HepG2 (cell line): ENCODE results near the gene SPOCD1. TPM values are rescaled to one million over a fixed set of nuclear protein-coding genes. Genes with fewer than 3 reads are reported as not detected.

Experiments
- ARNT2 ChIP-seq: sonication (generic); formaldehyde crosslinking; IDR thresholded peaks from 2 replicates; pipeline ENCODE4 v1.8.0; 2022; ENCODE audit warnings: mild to moderate bottlenecking, low read depth, missing genetic modification reagents, moderate library complexity
- CEBPG ChIP-seq: IDR thresholded peaks from 2 replicates; pipeline ENCODE4 v1.6.1; 2016
- CREM ChIP-seq, 2 experiments: sonication (generic) in 1 of 2; formaldehyde crosslinking in 1 of 2; IDR thresholded peaks; 2 replicates each; pipeline versions ENCODE4 v1.4.0 to v1.6.1; 2016 to 2020; ENCODE audit warnings: antibody characterized with exemption in 1 of 2, mild to moderate bottlenecking in 1 of 2, missing genetic modification reagents in 1 of 2
- GATAD2A ChIP-seq: IDR thresholded peaks from 2 replicates; pipeline ENCODE4 v1.6.1; 2016
- MIXL1 ChIP-seq: IDR thresholded peaks from 2 replicates; pipeline ENCODE4 v1.6.1; 2016
- NR1H2 ChIP-seq: sonication (generic); formaldehyde crosslinking; IDR thresholded peaks from 2 replicates; pipeline ENCODE4 v1.8.1; 2022; ENCODE audit warnings: low read depth, missing genetic modification reagents, borderline replicate concordance
- PAX8 ChIP-seq: sonication (generic); formaldehyde crosslinking; IDR thresholded peaks from 2 replicates; pipeline ENCODE4 v1.8.0; 2022; ENCODE audit warnings: mild to moderate bottlenecking, missing genetic modification reagents, borderline replicate concordance
- PHF5A ChIP-seq: IDR thresholded peaks from one replicate; pipeline ENCODE4 v1.6.1; 2018; ENCODE audit warnings: low read depth, missing genetic modification reagents; ENCODE audit not compliant: unreplicated experiment
- PHF8 ChIP-seq: sonication (generic); formaldehyde crosslinking; IDR thresholded peaks from 2 replicates; pipeline ENCODE4 v1.5.0; 2020; ENCODE audit warnings: missing genetic modification reagents
- SALL1 ChIP-seq: sonication (generic); formaldehyde crosslinking; IDR thresholded peaks from 2 replicates; pipeline ENCODE4 v1.8.0; 2022; ENCODE audit warnings: mild to moderate bottlenecking, missing genetic modification reagents
- SNRNP70 ChIP-seq: fragments of 200-400 bp; formaldehyde crosslinking; IDR thresholded peaks from 2 replicates; pipeline ENCODE4 v1.6.1; 2017; ENCODE audit warnings: mild to moderate bottlenecking, low read depth, low read length, moderate library complexity
- STAG1 ChIP-seq: sonication (generic); formaldehyde crosslinking; IDR thresholded peaks from 2 replicates; pipeline ENCODE4 v1.4.0; 2020; ENCODE audit warnings: missing genetic modification reagents
- ZMYM4 ChIP-seq: sonication (generic); formaldehyde crosslinking; IDR thresholded peaks from 2 replicates; pipeline ENCODE4 v1.8.1; 2023; ENCODE audit warnings: mild to moderate bottlenecking, missing genetic modification reagents
- ZNF788 ChIP-seq: sonication (generic); formaldehyde crosslinking; IDR thresholded peaks from 2 replicates; pipeline ENCODE4 v1.5.0; 2020; ENCODE audit warnings: mild to moderate bottlenecking, missing genetic modification reagents, borderline replicate concordance
- polyA plus RNA-seq, 8 experiments: library from polyadenylated mRNA; depleted of rRNA in 3 of 8; stranded (reverse) in 7 of 8; unstranded in 1 of 8; fragments of >200 nt; fragmentation: Illumina TruSeq in 4 of 8; extraction: Trizol in 4 of 8; gene quantifications; 2 replicates each; pipeline versions ENCODE4 v1.2.1 to v1.2.3, GENCODE V29; 2011 to 2016; ENCODE audit warnings: low read depth in 4 of 8, missing spikeins in 1 of 8, mixed read lengths in 1 of 8; ENCODE audit not compliant: insufficient read depth in 1 of 8
- total RNA-seq, 5 experiments: library from RNA; depleted of rRNA; stranded (reverse); fragments of >200 nt; fragmentation: Illumina TruSeq; extraction: Trizol; gene quantifications; 2 replicates each; pipeline ENCODE4 v1.2.3, GENCODE V29; 2016; ENCODE audit warnings: low read depth in 1 of 5
- TF ChIP-seq, protein P1 (sequence below): sonication (generic); formaldehyde crosslinking; IDR thresholded peaks from 2 replicates; pipeline ENCODE4 v1.4.0; 2020; ENCODE audit warnings: missing genetic modification reagents, borderline replicate concordance
- TF ChIP-seq, protein P2 (sequence below): sonication (generic); formaldehyde crosslinking; IDR thresholded peaks from 2 replicates; pipeline ENCODE4 v1.5.0; 2020; ENCODE audit warnings: mild to moderate bottlenecking, missing genetic modification reagents
- TF ChIP-seq, protein P3 (sequence below): IDR thresholded peaks from 2 replicates; pipeline ENCODE4 v1.4.0; 2020; ENCODE audit warnings: mild to moderate bottlenecking, missing genetic modification reagents
- TF ChIP-seq, protein P4 (sequence below): sonication (generic); formaldehyde crosslinking; IDR thresholded peaks from 2 replicates; pipeline ENCODE4 v1.8.1; 2023; ENCODE audit warnings: missing genetic modification reagents, mild to moderate bottlenecking, borderline replicate concordance
- TF ChIP-seq, protein P5 (sequence below): IDR thresholded peaks from 2 replicates; pipeline ENCODE4 v1.6.1; 2012; ENCODE audit warnings: inconsistent platforms
- TF ChIP-seq, protein P6 (sequence below): IDR thresholded peaks from 2 replicates; pipeline ENCODE4 v1.6.1; 2016; ENCODE audit warnings: low read depth, borderline replicate concordance

SPOCD1 gene
- total and polyA plus RNA-seq, 2 of the 13 experiments (the other 11 are each of a cell fraction or from before 2014, with no cell fraction given) = 0.24 to 0.29 TPM

DNA sequence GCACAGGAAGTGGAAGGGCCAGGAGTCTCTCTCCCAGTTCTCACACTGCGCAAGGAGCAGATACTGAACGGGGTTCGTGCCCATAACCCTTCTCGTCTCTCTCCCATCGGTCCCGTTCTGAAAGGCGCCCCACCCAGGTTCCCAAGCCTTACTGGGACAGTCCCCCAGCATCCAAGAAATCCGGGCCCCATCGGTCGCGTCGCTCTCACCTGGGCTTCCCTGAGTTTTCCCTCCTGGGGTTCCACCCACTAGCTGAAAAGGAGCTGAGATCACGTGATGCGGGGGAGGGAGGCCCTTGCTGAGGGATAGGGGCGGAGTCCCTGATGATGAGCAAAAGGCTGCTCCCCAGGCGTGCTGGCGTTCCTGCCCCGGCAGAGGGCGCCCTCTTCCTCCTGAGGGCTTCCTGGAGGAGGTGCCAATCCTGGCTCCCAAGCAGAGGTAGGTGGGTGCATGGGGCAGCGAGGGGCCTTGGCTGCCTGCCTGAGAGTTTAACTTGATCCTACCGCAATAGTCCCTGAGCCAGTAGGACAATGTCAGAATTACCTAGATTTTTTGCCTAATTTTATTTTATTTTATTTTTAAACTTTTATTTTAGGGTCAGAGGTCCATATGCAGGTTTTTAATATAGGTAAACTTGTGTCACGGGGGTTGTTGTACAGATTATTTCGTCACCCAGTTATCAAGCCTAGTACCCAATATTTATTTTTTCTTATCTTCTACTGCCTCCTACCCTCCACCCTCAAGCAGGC lies at the start of gene SPOCD1 (continued):
- TF ChIP-seq, protein P1, sequence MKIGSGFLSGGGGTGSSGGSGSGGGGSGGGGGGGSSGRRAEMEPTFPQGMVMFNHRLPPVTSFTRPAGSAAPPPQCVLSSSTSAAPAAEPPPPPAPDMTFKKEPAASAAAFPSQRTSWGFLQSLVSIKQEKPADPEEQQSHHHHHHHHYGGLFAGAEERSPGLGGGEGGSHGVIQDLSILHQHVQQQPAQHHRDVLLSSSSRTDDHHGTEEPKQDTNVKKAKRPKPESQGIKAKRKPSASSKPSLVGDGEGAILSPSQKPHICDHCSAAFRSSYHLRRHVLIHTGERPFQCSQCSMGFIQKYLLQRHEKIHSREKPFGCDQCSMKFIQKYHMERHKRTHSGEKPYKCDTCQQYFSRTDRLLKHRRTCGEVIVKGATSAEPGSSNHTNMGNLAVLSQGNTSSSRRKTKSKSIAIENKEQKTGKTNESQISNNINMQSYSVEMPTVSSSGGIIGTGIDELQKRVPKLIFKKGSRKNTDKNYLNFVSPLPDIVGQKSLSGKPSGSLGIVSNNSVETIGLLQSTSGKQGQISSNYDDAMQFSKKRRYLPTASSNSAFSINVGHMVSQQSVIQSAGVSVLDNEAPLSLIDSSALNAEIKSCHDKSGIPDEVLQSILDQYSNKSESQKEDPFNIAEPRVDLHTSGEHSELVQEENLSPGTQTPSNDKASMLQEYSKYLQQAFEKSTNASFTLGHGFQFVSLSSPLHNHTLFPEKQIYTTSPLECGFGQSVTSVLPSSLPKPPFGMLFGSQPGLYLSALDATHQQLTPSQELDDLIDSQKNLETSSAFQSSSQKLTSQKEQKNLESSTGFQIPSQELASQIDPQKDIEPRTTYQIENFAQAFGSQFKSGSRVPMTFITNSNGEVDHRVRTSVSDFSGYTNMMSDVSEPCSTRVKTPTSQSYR (CRISPR knock-in tag) = peak; percentile 60; the same call in 1 of the 2 replicates
- 0 out of 2 replicates have a peak, but pooled peaks have one; percentile 14 for TF ChIP-seq CREM (IDR thresholded peaks at IDR 0.05)
- TF ChIP-seq CREM (CRISPR knock-in tag; IDR thresholded peaks at IDR 0.05) = no peak
- peak; percentile 86 for TF ChIP-seq STAG1 (CRISPR knock-in tag)
- TF ChIP-seq, protein P2, sequence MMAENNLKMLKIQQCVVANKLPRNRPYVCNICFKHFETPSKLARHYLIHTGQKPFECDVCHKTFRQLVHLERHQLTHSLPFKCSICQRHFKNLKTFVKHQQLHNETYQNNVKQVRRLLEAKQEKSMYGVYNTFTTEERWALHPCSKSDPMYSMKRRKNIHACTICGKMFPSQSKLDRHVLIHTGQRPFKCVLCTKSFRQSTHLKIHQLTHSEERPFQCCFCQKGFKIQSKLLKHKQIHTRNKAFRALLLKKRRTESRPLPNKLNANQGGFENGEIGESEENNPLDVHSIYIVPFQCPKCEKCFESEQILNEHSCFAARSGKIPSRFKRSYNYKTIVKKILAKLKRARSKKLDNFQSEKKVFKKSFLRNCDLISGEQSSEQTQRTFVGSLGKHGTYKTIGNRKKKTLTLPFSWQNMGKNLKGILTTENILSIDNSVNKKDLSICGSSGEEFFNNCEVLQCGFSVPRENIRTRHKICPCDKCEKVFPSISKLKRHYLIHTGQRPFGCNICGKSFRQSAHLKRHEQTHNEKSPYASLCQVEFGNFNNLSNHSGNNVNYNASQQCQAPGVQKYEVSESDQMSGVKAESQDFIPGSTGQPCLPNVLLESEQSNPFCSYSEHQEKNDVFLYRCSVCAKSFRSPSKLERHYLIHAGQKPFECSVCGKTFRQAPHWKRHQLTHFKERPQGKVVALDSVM (CRISPR knock-in tag) = peak; percentile 45; the same call in 1 of the 2 replicates
- no peak for TF ChIP-seq CEBPG (CRISPR knock-in tag)
- TF ChIP-seq, protein P3, sequence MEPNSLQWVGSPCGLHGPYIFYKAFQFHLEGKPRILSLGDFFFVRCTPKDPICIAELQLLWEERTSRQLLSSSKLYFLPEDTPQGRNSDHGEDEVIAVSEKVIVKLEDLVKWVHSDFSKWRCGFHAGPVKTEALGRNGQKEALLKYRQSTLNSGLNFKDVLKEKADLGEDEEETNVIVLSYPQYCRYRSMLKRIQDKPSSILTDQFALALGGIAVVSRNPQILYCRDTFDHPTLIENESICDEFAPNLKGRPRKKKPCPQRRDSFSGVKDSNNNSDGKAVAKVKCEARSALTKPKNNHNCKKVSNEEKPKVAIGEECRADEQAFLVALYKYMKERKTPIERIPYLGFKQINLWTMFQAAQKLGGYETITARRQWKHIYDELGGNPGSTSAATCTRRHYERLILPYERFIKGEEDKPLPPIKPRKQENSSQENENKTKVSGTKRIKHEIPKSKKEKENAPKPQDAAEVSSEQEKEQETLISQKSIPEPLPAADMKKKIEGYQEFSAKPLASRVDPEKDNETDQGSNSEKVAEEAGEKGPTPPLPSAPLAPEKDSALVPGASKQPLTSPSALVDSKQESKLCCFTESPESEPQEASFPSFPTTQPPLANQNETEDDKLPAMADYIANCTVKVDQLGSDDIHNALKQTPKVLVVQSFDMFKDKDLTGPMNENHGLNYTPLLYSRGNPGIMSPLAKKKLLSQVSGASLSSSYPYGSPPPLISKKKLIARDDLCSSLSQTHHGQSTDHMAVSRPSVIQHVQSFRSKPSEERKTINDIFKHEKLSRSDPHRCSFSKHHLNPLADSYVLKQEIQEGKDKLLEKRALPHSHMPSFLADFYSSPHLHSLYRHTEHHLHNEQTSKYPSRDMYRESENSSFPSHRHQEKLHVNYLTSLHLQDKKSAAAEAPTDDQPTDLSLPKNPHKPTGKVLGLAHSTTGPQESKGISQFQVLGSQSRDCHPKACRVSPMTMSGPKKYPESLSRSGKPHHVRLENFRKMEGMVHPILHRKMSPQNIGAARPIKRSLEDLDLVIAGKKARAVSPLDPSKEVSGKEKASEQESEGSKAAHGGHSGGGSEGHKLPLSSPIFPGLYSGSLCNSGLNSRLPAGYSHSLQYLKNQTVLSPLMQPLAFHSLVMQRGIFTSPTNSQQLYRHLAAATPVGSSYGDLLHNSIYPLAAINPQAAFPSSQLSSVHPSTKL (CRISPR knock-in tag) = peak; percentile 48; the same call in 1 of the 2 replicates
- TF ChIP-seq PHF5A (CRISPR knock-in tag) = peak; percentile 71
- TF ChIP-seq NR1H2 (CRISPR knock-in tag) = no peak
- TF ChIP-seq ZNF788 (CRISPR knock-in tag) = peak; percentile 79; the same call in 1 of the 2 replicates
- TF ChIP-seq SALL1 (CRISPR knock-in tag) = peak; percentile 70
- peak; percentile 70 for TF ChIP-seq GATAD2A
- TF ChIP-seq, protein P4, sequence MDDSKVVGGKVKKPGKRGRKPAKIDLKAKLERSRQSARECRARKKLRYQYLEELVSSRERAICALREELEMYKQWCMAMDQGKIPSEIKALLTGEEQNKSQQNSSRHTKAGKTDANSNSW = no peak
- TF ChIP-seq, protein P5, sequence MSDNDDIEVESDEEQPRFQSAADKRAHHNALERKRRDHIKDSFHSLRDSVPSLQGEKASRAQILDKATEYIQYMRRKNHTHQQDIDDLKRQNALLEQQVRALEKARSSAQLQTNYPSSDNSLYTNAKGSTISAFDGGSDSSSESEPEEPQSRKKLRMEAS = peak; percentile 69
- TF ChIP-seq PAX8 (CRISPR knock-in tag) = no peak
- TF ChIP-seq PHF8 (CRISPR knock-in tag) = 0 out of 2 replicates have a peak, but pooled peaks have one; percentile 21
- TF ChIP-seq, protein P6, sequence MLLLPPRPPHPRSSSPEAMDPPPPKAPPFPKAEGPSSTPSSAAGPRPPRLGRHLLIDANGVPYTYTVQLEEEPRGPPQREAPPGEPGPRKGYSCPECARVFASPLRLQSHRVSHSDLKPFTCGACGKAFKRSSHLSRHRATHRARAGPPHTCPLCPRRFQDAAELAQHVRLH (CRISPR knock-in tag) = peak; percentile 86; the same call in 1 of the 2 replicates
- no peak for TF ChIP-seq ARNT2 (CRISPR knock-in tag)
- no peak for TF ChIP-seq MIXL1 (CRISPR knock-in tag)
- peak; percentile 90 for TF ChIP-seq ZMYM4
- TF ChIP-seq SNRNP70 = no peak
